ENCODE measurements around the gene DDX4. TPM values are rescaled to one million over a fixed set of nuclear protein-coding genes. Genes with fewer than 3 reads are reported as not detected.

DDX4 gene
- total RNA-seq, 1 experiment from 2014 or later: not detected

DNA sequence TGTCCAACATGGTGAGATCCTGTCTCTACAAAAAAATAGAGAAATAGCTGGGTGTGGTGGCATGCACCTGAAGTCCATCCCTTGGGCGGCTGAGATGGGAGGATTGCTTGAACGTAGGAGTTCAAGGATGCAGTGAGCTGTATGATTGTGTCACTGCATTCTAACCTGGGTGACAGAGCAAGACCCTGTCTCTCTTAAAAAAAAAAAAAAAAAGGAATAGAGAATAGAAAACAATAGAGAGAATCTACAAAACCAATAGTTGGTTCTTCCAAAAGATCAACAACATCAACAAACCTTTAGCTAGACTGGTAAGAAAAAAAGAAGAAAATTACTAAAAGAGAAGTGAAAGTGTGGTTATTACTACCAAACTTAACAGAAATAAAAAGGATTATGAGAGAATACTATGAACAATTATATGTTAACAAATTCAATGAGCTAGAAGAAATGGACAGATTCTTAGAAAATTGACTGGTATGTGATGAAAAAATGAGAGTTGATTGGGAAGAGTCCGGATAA, 17.6 kb upstream of the DDX4 start:
- POLR2A ChIA-PET (ENCODE audit: low non-redundant PET): interaction anchor here (0.6 kb wide), 1 partner anchor 646 kb away, joined by 4 read pairs; no protein-coding TSS in a partner anchor
- Histone ChIP-seq H3K4me1 (ENCODE audit: insufficient read depth, low read length, poor library complexity, severe bottlenecking) (no peaks in the 10 kb centered on the region), H3K27ac (ENCODE audit: low read depth, low read length, poor library complexity, severe bottlenecking) (no peak overlapping the region), H3K9me3 (ENCODE audit: low read depth, low read length, poor library complexity, severe bottlenecking) (no peaks in the 10 kb centered on the region), H3K36me3 (ENCODE audit: insufficient read depth, low read length, poor library complexity, severe bottlenecking) (no peaks in the 10 kb centered on the region), H3K4me3 (ENCODE audit: low read depth, low read length, poor library complexity, severe bottlenecking) (no peak overlapping the region), H3K27me3 (replicated peaks; ENCODE audit: insufficient read depth, low read depth, low read length, poor library complexity) (no peaks in the 10 kb centered on the region)
- CTCF ChIA-PET: no interaction called here
- intact Hi-C loops (cut with micrococcal nuclease; ENCODE audit: unreplicated experiment): loop anchor here (10.0 kb wide), 1 partner anchor 205 kb away; no protein-coding TSS in a partner anchor
- TF ChIP-seq, protein P1, sequence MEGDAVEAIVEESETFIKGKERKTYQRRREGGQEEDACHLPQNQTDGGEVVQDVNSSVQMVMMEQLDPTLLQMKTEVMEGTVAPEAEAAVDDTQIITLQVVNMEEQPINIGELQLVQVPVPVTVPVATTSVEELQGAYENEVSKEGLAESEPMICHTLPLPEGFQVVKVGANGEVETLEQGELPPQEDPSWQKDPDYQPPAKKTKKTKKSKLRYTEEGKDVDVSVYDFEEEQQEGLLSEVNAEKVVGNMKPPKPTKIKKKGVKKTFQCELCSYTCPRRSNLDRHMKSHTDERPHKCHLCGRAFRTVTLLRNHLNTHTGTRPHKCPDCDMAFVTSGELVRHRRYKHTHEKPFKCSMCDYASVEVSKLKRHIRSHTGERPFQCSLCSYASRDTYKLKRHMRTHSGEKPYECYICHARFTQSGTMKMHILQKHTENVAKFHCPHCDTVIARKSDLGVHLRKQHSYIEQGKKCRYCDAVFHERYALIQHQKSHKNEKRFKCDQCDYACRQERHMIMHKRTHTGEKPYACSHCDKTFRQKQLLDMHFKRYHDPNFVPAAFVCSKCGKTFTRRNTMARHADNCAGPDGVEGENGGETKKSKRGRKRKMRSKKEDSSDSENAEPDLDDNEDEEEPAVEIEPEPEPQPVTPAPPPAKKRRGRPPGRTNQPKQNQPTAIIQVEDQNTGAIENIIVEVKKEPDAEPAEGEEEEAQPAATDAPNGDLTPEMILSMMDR (conservative IDR thresholded peaks at IDR 0.05; ENCODE audit: low read depth, low read length): no peak
- TF ChIP-seq EZH2 (IDR thresholded peaks at IDR 0.05; ENCODE audit: borderline replicate concordance, low read depth, low read length, poor library complexity, severe bottlenecking): no peak
- BruUV-seq (replicated peaks): no TSS peak
- DNase-seq (ENCODE audit: low spot score): no peak

DNA sequence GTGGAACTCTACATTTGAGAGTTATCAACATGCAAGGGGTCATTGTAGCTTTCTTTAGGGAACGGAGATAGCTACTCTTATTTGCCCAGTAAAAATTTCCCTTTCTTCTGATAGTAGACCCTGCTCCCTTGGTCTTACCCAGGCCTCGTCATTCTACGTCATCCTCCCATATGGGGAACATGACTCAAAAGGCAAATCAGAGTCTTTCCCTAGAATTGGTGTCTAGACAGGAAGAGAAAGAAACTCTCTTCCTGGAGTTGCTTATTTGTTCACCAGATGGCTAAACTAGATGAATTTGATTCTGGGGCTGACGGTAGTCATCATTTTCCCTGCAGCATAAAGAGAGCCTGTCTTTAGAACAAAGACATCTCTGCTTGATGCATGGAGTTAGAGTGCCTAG, 13.6 kb upstream of the DDX4 start:
- H3K4me1 ChIP-seq (ENCODE audit: insufficient read depth, low read length, poor library complexity, severe bottlenecking): no peaks in the 10 kb centered on the region
- POLR2A ChIA-PET (ENCODE audit: low non-redundant PET): no interaction called here
- H3K36me3 ChIP-seq (ENCODE audit: insufficient read depth, low read length, poor library complexity, severe bottlenecking): no peaks in the 10 kb centered on the region
- BruUV-seq (replicated peaks): no TSS peak
- no peak overlapping the region for H3K4me3 ChIP-seq (ENCODE audit: low read depth, low read length, poor library complexity, severe bottlenecking)
- CTCF ChIA-PET: no interaction called here
- H3K27me3 ChIP-seq (replicated peaks; ENCODE audit: insufficient read depth, low read depth, low read length, poor library complexity): no peaks in the 10 kb centered on the region
- H3K27ac ChIP-seq (ENCODE audit: low read depth, low read length, poor library complexity, severe bottlenecking): no peak overlapping the region
- no peaks in the 10 kb centered on the region for H3K9me3 ChIP-seq (ENCODE audit: low read depth, low read length, poor library complexity, severe bottlenecking)
- DNase-seq (ENCODE audit: low spot score): no peak
- no peak for TF ChIP-seq EZH2 (IDR thresholded peaks at IDR 0.05; ENCODE audit: borderline replicate concordance, low read depth, low read length, poor library complexity, severe bottlenecking)
- TF ChIP-seq, protein P1 (conservative IDR thresholded peaks at IDR 0.05; ENCODE audit: low read depth, low read length): no peak
- intact Hi-C loops (cut with micrococcal nuclease; ENCODE audit: unreplicated experiment): loop anchor here (10.0 kb wide), 1 partner anchor 201 kb away; no protein-coding TSS in a partner anchor

DNA sequence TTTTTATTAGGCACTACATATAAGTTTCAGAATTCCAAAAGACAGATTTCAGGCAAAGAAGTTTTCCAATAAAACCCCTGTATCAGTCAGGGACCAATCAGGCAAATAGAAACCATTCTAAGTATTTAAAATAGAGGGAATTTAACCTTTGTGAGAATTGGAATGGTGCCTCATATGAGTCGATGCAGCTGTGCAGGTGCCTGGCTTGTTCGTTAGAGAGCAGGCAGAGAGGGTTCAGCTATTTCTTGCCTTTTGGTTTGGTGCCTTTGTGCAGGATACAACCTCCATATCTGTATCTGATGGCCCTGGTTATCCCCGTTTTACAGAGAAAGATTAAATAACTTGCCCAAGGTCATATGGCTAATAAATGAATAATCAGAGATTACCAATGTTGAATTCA, 6.0 kb upstream of the DDX4 start:
- CTCF ChIA-PET: no interaction called here
- intact Hi-C loops (cut with micrococcal nuclease; ENCODE audit: unreplicated experiment): no loop called here

More for the DNA sequence above, 6.0 kb upstream of the DDX4 start:
- Histone ChIP-seq H3K36me3 (ENCODE audit: insufficient read depth, low read length, poor library complexity, severe bottlenecking) (no peaks in the 10 kb centered on the region), H3K4me3 (ENCODE audit: low read depth, low read length, poor library complexity, severe bottlenecking) (no peak overlapping the region), H3K9me3 (ENCODE audit: low read depth, low read length, poor library complexity, severe bottlenecking) (no peaks in the 10 kb centered on the region), H3K4me1 (ENCODE audit: insufficient read depth, low read length, poor library complexity, severe bottlenecking) (no peaks in the 10 kb centered on the region), H3K27ac (ENCODE audit: low read depth, low read length, poor library complexity, severe bottlenecking) (no peak overlapping the region), H3K27me3 (replicated peaks; ENCODE audit: insufficient read depth, low read depth, low read length, poor library complexity) (no peaks in the 10 kb centered on the region)
- BruUV-seq (replicated peaks): no TSS peak
- TF ChIP-seq, protein P1 (conservative IDR thresholded peaks at IDR 0.05; ENCODE audit: low read depth, low read length): no peak
- TF ChIP-seq EZH2 (IDR thresholded peaks at IDR 0.05; ENCODE audit: borderline replicate concordance, low read depth, low read length, poor library complexity, severe bottlenecking): no peak
- POLR2A ChIA-PET (ENCODE audit: low non-redundant PET): no interaction called here
- no peak for DNase-seq (ENCODE audit: low spot score)

Measured in A673 (cell line).